ENCODE data around the gene SORCS2.

DNA sequence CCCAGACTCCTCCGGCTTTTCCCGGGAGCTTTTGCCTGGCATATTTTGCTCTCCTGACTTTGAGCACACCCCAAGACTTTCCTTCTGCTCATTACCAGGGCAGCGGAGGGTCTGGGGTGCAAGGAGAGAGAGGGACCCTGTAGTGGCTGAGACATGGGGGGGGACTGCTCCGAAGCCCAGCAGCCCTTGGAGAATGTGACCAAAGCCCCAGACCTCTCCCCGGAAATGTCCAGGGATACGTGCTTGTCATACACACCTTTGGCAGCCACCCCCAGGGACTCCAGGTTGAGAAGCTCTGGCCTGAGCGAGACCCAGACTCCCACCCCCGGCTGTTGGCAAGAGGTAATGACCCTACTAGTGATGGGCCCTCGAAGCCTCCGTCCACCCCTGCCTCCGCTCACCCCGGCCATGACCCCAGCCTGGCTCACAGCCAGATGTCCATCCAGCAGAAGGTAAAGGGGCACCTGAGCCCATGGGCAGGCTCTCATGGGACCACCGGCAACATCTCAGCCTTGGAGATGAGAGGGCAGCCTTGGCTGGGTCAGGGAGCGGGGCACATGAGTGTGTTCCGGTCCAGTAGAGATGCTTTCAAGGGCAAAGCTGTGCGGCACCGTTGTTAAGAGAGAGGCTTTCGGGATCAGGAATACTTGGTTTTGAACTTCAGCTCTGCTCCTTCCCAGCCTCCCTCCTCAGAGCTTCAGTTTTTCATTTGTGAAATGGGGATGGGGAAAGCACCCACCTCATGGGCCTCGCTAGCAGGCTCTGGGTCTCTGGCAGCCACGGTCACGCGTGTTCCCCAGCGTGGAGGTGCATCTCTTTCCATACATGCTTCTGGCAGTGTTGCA, 240.4 kb downstream of the SORCS2 start:
- TF ChIP-seq EZH2phosphoT487 (IDR thresholded peaks at IDR 0.05; ENCODE audit: borderline replicate concordance, low read length) = no peak
- TF ChIP-seq CTCF (conservative IDR thresholded peaks at IDR 0.05; ENCODE audit: low read depth, low read length) = no peak
- TF ChIP-seq EZH2 (IDR thresholded peaks at IDR 0.05; ENCODE audit: low read length, unreplicated experiment) = no peak

All from PC-3 (cell line).